ENCODE results near the gene FTO.

FTO gene

DNA sequence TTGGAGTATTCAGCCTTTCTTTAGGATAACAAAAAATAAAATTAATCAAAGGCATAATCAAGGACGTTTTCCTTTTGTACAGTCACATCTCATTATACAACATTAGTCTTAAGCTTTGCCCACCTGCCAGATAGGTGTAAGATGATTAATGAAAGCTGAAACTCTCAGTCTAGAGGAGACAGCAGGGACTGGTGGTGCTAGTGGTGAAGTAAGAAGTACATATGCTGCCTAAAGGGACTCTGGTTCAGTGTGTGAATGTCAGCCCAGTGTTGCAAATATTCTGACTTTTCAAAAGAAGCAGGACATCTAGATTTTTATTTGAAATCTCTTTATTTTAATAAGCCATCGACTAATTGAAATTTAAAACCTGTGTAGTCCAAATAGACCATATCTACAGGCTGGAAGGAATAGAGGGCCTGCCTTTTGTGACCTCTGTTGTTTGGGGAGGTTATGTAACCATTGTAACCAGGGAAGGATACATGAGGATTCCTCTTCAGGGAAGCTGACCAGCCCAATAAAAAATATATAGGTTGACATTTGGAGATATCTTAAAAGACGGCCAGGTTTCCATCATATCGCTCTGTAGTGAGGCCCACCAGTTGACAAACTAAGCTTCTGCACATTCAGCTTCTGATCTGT, 54.1 kb downstream of the FTO start:
- TF ChIP-seq CTCF (conservative IDR thresholded peaks at IDR 0.05; ENCODE audit: low read depth, low read length): no peak
- Histone ChIP-seq H3K4me3 (IDR thresholded peaks at IDR 0.05; ENCODE audit: insufficient read depth, low read depth, low read length) (no peak overlapping the region), H3K27me3 (ENCODE audit: insufficient read depth, low read depth) (no peaks in the 10 kb centered on the region), H3K4me2 (no peak overlapping the region), H3K27ac (no peak overlapping the region), H4K20me1 (ENCODE audit: insufficient read depth) (no peaks in the 10 kb centered on the region; the same call in 1 of the 2 replicates), H3K79me2 (ENCODE audit: insufficient read depth, low read depth) (no peaks in the 10 kb centered on the region), H3K9ac (no peak overlapping the region), H3K4me1 (ENCODE audit: low read depth, poor library complexity, severe bottlenecking) (no peaks in the 10 kb centered on the region), H2AFZ (ENCODE audit: low read depth) (no peak overlapping the region), H3K36me3 (ENCODE audit: insufficient read depth) (no peaks in the 10 kb centered on the region)

DNA sequence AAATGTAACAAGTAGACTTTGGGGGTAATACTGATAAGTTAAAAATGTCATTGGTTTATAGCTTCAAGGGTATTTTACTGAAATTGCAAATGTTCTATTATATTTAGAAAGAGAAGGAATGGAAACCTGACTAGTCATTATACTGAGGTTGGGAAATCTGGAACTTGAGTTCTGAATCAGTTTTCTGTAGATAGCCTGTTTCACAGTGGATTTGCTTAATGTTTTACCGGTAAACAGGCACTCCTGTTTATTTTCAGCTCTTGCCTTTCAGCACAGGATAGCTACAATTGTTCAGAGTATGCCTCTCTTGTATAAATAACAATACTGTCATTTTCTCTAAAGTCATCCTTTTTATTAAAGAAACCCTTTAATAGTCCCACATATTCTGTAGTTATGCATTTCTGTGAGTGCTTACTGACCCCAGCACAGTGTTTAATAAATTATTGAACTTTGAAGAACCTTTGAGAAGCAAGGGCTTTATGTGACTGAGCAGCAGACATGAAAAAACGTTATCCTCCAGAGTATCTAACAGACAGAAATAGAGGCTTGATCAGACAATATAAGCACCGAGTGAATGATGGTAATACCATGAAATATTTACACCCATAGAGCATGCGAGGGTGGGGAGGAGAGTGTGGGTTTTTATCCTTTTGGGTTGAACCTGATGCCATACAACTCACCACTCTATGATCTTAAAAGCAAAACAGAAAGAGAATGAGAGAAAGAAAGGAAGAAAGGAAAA, 58.2 kb downstream of the FTO start:
- TF ChIP-seq CTCF (conservative IDR thresholded peaks at IDR 0.05; ENCODE audit: low read depth, low read length): no peak
- H4K20me1 ChIP-seq (ENCODE audit: insufficient read depth): no peaks in the 10 kb centered on the region; the same call in 1 of the 2 replicates
- no peaks in the 10 kb centered on the region for H3K4me1 ChIP-seq (ENCODE audit: low read depth, poor library complexity, severe bottlenecking)
- no peak overlapping the region for H3K4me3 ChIP-seq (IDR thresholded peaks at IDR 0.05; ENCODE audit: insufficient read depth, low read depth, low read length)
- no peak overlapping the region for H3K9ac ChIP-seq
- no peaks in the 10 kb centered on the region for H3K27me3 ChIP-seq (ENCODE audit: insufficient read depth, low read depth)
- no peak overlapping the region for H3K27ac ChIP-seq
- H2AFZ ChIP-seq (ENCODE audit: low read depth): no peak overlapping the region
- no peak overlapping the region for H3K4me2 ChIP-seq
- no peaks in the 10 kb centered on the region for H3K36me3 ChIP-seq (ENCODE audit: insufficient read depth)
- H3K79me2 ChIP-seq (ENCODE audit: insufficient read depth, low read depth): no peaks in the 10 kb centered on the region

DNA sequence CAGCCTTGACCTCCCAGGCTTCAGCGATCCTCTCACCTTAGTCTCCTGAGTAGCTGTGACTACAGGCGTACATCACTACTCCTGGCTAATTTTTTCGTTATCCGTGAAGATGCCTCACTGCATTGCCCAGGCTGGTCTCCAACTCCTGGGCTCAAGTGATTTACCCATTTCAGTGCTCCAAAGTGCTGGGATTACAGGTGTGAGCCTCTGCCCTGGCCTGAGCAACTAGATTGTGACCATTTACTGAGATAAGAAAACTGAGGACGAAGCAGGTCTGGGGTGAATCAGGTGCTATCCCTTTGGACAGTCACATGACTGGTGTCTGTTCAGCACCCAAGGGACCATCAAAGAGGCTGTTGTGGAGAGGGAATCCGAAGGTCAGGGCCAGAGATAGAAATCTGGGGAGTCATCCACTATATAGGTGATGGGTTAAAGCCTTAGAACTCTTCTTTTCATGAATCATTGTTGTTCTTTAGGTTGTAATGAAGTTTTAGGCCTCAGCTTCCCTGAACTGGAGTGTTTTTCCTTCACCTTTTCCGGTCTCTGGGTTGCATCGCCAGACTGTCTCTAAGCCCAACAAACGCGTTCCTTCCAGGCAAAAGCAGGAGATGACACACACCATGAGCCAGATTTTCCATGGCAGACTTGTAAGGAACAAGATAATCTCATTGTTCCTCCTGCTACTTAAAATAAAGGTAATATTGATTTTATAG, 62.5 kb downstream of the FTO start:
- H3K4me1 ChIP-seq (ENCODE audit: low read depth, poor library complexity, severe bottlenecking): no peaks in the 10 kb centered on the region
- no peak overlapping the region for H3K9ac ChIP-seq

GRCh38 chr16:53768167-53768566, 64.2 kb downstream of the FTO start:
- Histone ChIP-seq H3K9ac (no peak overlapping the region), H4K20me1 (ENCODE audit: insufficient read depth) (no peaks in the 10 kb centered on the region; the same call in 1 of the 2 replicates), H3K27ac (no peak overlapping the region), H3K36me3 (ENCODE audit: insufficient read depth) (no peaks in the 10 kb centered on the region), H3K79me2 (ENCODE audit: insufficient read depth, low read depth) (no peaks in the 10 kb centered on the region; the same call in 1 of the 2 replicates), H3K4me3 (IDR thresholded peaks at IDR 0.05; ENCODE audit: insufficient read depth, low read depth, low read length) (no peak overlapping the region), H3K4me2 (no peak overlapping the region), H3K27me3 (ENCODE audit: insufficient read depth, low read depth) (no peaks in the 10 kb centered on the region), H2AFZ (ENCODE audit: low read depth) (no peak overlapping the region), H3K4me1 (ENCODE audit: low read depth, poor library complexity, severe bottlenecking) (no peaks in the 10 kb centered on the region)
- TF ChIP-seq CTCF (conservative IDR thresholded peaks at IDR 0.05; ENCODE audit: low read depth, low read length): no peak

More for the DNA sequence above, 62.5 kb downstream of the FTO start:
- Histone ChIP-seq H4K20me1 (ENCODE audit: insufficient read depth) (no peaks in the 10 kb centered on the region; the same call in 1 of the 2 replicates), H3K4me2 (no peak overlapping the region), H3K36me3 (ENCODE audit: insufficient read depth) (no peaks in the 10 kb centered on the region), H3K27ac (no peak overlapping the region), H3K79me2 (ENCODE audit: insufficient read depth, low read depth) (no peaks in the 10 kb centered on the region; the same call in 1 of the 2 replicates), H3K27me3 (ENCODE audit: insufficient read depth, low read depth) (no peaks in the 10 kb centered on the region), H3K4me3 (IDR thresholded peaks at IDR 0.05; ENCODE audit: insufficient read depth, low read depth, low read length) (no peak overlapping the region), H2AFZ (ENCODE audit: low read depth) (no peak overlapping the region)
- no peak for TF ChIP-seq CTCF (conservative IDR thresholded peaks at IDR 0.05; ENCODE audit: low read depth, low read length)
